ENCODE data around the gene RUBCNL. TPM values are rescaled to one million over a fixed set of nuclear protein-coding genes. Genes with fewer than 3 reads are reported as not detected.

RUBCNL gene
- polyA plus RNA-seq, 2 of the 4 experiments (the other 2 are of a cell fraction) = not detected

- ChIA-PET CTCF (interaction anchor here (0.7 to 1.0 kb wide), 2 partner anchors 62 to 214 kb away, joined by 3 read pairs; no protein-coding TSS in a partner anchor), POLR2A (no interaction called here)
- no peak for TF ChIP-seq RNF2 (IDR thresholded peaks at IDR 0.05; ENCODE audit: borderline replicate concordance, low read depth)
- TF ChIP-seq ELK1 (IDR thresholded peaks at IDR 0.05; ENCODE audit: low read depth, low read length) = no peak
- no peak for TF ChIP-seq EHMT2 (IDR thresholded peaks at IDR 0.05; ENCODE audit: low read depth)
- no peak for TF ChIP-seq FOSB (CRISPR knock-in tag; IDR thresholded peaks at IDR 0.05)
- TF ChIP-seq RCOR1 (IDR thresholded peaks at IDR 0.05; ENCODE audit: low read depth, low read length) = no peak
- TF ChIP-seq FOSL2 (IDR thresholded peaks at IDR 0.05) = no peak
- TF ChIP-seq FOSL2 (CRISPR knock-in tag; IDR thresholded peaks at IDR 0.05) = no peak
- TF ChIP-seq MAZ (IDR thresholded peaks at IDR 0.05; ENCODE audit: borderline replicate concordance, low read depth, low read length) = no peak
- no peak for TF ChIP-seq NFE2L2 (conservative IDR thresholded peaks at IDR 0.05; ENCODE audit: low read length)
- TF ChIP-seq MAFK (IDR thresholded peaks at IDR 0.05; ENCODE audit: partially characterized antibody) = peak; percentile 16
- Histone ChIP-seq H3K4me2 (no peak overlapping the region), H3K4me3 (no peak overlapping the region), H3K4me1 (no peaks in the 10 kb centered on the region), H3K27ac (no peak overlapping the region), H3K9me3 (no peaks in the 10 kb centered on the region)
- FAIRE-seq = no peak
- ATAC-seq = no peak
- DNase-seq (ENCODE audit: low read depth in 1 of 2, low spot score in 1 of 2) = no peak
- WGBS (ENCODE audit: missing lambda C conversion rate) = 61% methylated on average over 9 of the region's 9 CpGs
Observed at GRCh38 chr13:46389457-46390451, 2.7 kb upstream of the RUBCNL start.

GRCh38 chr13:46388846-46389245 is 1.8 kb upstream of the RUBCNL start:
- Histone ChIP-seq H3K4me2 (no peak overlapping the region), H3K4me3 (no peak overlapping the region), H3K4me1 (no peaks in the 10 kb centered on the region), H3K9me3 (no peaks in the 10 kb centered on the region), H3K27ac (no peak overlapping the region)
- DNase-seq (ENCODE audit: low read depth in 1 of 2, low spot score in 1 of 2) = no peak
- FAIRE-seq = no peak
- TF ChIP-seq HMGXB4 (CRISPR knock-in tag; IDR thresholded peaks at IDR 0.05; ENCODE audit: borderline replicate concordance) (no peak), PBX3 (IDR thresholded peaks at IDR 0.05) (no peak), EP300 (IDR thresholded peaks at IDR 0.05) (no peak), CEBPB (IDR thresholded peaks at IDR 0.05) (no peak), CBX8 (IDR thresholded peaks at IDR 0.05) (no peak), BHLHE40 (IDR thresholded peaks at IDR 0.05; ENCODE audit: low read depth, low read length) (no peak), RAD21 (conservative IDR thresholded peaks at IDR 0.05 in 1 of 2, IDR thresholded peaks at IDR 0.05 in 1 of 2) (no peak), NPAS2 (CRISPR knock-in tag; IDR thresholded peaks at IDR 0.05; ENCODE audit: borderline replicate concordance) (no peak), HOXB13 (CRISPR knock-in tag; IDR thresholded peaks at IDR 0.05; ENCODE audit: low read depth) (no peak), RCOR1 (IDR thresholded peaks at IDR 0.05; ENCODE audit: low read depth, low read length) (no peak), RARB (CRISPR knock-in tag; IDR thresholded peaks at IDR 0.05) (no peak), EHMT2 (IDR thresholded peaks at IDR 0.05; ENCODE audit: low read depth) (no peak), TFCP2L1 (CRISPR knock-in tag; IDR thresholded peaks at IDR 0.05) (no peak), KDM5A (IDR thresholded peaks at IDR 0.05) (no peak), KDM1A (IDR thresholded peaks at IDR 0.05; ENCODE audit: low read depth) (no peak), HEYL (CRISPR knock-in tag; IDR thresholded peaks at IDR 0.05) (no peak), JUNB (IDR thresholded peaks at IDR 0.05) (no peak)
- ATAC-seq = no peak
- WGBS (ENCODE audit: missing lambda C conversion rate) = 64% methylated on average over 3 of the region's 3 CpGs
- CTCF ChIA-PET = interaction anchor here (1.0 kb wide), 1 partner anchor 61 kb away, joined by 3 read pairs; no protein-coding TSS in a partner anchor
- POLR2A ChIA-PET = no interaction called here
